Measurements from ENCODE around the gene VASH2.

DNA sequence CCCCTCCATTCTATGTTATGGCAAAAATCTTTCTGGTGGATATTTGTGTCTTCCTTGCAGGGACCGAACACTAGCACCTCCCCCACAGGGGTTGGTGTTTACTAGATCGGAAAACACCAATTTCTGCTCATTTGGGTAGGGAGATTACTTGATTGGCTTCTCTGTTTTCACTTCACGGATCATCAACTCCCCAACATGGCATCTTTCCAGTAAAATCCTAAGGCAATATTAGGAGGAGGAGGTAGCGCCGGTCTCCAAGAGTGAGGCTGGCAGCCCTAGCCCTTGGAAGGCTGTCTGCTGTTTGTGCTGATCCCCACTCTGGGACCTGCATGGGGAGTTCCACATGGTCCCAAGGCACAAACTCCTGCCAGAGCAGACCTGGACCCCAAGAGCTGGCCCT is 12.2 kb downstream of the VASH2 start:
- TF ChIP-seq TOX (CRISPR knock-in tag; IDR thresholded peaks at IDR 0.05; ENCODE audit: borderline replicate concordance): no peak
- TF ChIP-seq, protein P1, sequence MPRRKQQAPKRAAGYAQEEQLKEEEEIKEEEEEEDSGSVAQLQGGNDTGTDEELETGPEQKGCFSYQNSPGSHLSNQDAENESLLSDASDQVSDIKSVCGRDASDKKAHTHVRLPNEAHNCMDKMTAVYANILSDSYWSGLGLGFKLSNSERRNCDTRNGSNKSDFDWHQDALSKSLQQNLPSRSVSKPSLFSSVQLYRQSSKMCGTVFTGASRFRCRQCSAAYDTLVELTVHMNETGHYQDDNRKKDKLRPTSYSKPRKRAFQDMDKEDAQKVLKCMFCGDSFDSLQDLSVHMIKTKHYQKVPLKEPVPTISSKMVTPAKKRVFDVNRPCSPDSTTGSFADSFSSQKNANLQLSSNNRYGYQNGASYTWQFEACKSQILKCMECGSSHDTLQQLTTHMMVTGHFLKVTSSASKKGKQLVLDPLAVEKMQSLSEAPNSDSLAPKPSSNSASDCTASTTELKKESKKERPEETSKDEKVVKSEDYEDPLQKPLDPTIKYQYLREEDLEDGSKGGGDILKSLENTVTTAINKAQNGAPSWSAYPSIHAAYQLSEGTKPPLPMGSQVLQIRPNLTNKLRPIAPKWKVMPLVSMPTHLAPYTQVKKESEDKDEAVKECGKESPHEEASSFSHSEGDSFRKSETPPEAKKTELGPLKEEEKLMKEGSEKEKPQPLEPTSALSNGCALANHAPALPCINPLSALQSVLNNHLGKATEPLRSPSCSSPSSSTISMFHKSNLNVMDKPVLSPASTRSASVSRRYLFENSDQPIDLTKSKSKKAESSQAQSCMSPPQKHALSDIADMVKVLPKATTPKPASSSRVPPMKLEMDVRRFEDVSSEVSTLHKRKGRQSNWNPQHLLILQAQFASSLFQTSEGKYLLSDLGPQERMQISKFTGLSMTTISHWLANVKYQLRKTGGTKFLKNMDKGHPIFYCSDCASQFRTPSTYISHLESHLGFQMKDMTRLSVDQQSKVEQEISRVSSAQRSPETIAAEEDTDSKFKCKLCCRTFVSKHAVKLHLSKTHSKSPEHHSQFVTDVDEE (CRISPR knock-in tag; IDR thresholded peaks at IDR 0.05): no peak
- TF ChIP-seq RARB (CRISPR knock-in tag; IDR thresholded peaks at IDR 0.05): no peak
- TF ChIP-seq CSRNP3 (CRISPR knock-in tag; IDR thresholded peaks at IDR 0.05): no peak
- TF ChIP-seq ARNTL (CRISPR knock-in tag; IDR thresholded peaks at IDR 0.05; ENCODE audit: borderline replicate concordance, low read depth): no peak
- TF ChIP-seq OSR1 (CRISPR knock-in tag; IDR thresholded peaks at IDR 0.05): no peak
- TF ChIP-seq ZFP3 (CRISPR knock-in tag; IDR thresholded peaks at IDR 0.05): no peak
- TF ChIP-seq, protein P2, sequence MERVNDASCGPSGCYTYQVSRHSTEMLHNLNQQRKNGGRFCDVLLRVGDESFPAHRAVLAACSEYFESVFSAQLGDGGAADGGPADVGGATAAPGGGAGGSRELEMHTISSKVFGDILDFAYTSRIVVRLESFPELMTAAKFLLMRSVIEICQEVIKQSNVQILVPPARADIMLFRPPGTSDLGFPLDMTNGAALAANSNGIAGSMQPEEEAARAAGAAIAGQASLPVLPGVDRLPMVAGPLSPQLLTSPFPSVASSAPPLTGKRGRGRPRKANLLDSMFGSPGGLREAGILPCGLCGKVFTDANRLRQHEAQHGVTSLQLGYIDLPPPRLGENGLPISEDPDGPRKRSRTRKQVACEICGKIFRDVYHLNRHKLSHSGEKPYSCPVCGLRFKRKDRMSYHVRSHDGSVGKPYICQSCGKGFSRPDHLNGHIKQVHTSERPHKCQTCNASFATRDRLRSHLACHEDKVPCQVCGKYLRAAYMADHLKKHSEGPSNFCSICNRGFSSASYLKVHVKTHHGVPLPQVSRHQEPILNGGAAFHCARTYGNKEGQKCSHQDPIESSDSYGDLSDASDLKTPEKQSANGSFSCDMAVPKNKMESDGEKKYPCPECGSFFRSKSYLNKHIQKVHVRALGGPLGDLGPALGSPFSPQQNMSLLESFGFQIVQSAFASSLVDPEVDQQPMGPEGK (CRISPR knock-in tag; IDR thresholded peaks at IDR 0.05; ENCODE audit: borderline replicate concordance): no peak
- no peak for TF ChIP-seq CREB5 (CRISPR knock-in tag; IDR thresholded peaks at IDR 0.05; ENCODE audit: low read depth)
- TF ChIP-seq ISL1 (CRISPR knock-in tag; IDR thresholded peaks at IDR 0.05): no peak
- TF ChIP-seq, protein P3, sequence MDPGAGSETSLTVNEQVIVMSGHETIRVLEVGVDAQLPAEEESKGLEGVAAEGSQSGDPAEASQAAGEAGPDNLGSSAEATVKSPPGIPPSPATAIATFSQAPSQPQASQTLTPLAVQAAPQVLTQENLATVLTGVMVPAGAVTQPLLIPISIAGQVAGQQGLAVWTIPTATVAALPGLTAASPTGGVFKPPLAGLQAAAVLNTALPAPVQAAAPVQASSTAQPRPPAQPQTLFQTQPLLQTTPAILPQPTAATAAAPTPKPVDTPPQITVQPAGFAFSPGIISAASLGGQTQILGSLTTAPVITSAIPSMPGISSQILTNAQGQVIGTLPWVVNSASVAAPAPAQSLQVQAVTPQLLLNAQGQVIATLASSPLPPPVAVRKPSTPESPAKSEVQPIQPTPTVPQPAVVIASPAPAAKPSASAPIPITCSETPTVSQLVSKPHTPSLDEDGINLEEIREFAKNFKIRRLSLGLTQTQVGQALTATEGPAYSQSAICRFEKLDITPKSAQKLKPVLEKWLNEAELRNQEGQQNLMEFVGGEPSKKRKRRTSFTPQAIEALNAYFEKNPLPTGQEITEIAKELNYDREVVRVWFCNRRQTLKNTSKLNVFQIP (CRISPR knock-in tag; IDR thresholded peaks at IDR 0.05; ENCODE audit: borderline replicate concordance, low read depth): no peak
- TF ChIP-seq ZC3H10 (CRISPR knock-in tag; IDR thresholded peaks at IDR 0.05): no peak

Measured in SK-N-SH treated with all-trans-retinoic acid at 6 μM for 48 hours (cell line).